Measurements from ENCODE around the gene RAB30. TPM values are rescaled to one million over a fixed set of nuclear protein-coding genes. Genes with fewer than 3 reads are reported as not detected.
"Not testable (repeated sequence)": the region's sequence is repeated elsewhere in the genome, so short reads cannot be mapped to it uniquely, and the experiment has no call there.

Gene RAB30
- total RNA-seq, 2 experiments from 2014 or later, result 11.9 to 14.3 TPM

GRCh38 chr11:82949352-82949751, 122.3 kb downstream of the RAB30 start:
- H3K4me1 Mint-ChIP-seq, result peaks cover 3% of the 10 kb centered on the region
- peaks cover 23% of the 10 kb centered on the region for H3K36me3 Mint-ChIP-seq
- POLR2A ChIA-PET, result no interaction called here

GRCh38 chr11:82945682-82946081, 126.0 kb downstream of the RAB30 start:
- no peaks in the 10 kb centered on the region for H3K27me3 Mint-ChIP-seq
- H3K36me3 Mint-ChIP-seq, result peaks cover 14% of the 10 kb centered on the region
- peaks cover 4% of the 10 kb centered on the region for H3K4me1 Mint-ChIP-seq
- peaks cover 8% of the 10 kb centered on the region for H3K9me3 Mint-ChIP-seq
- no peak overlapping the region for H3K4me3 Mint-ChIP-seq
- ATAC-seq (ENCODE audit: low read depth), result no peak
- H3K27ac Mint-ChIP-seq, result no peak overlapping the region
- POLR2A ChIA-PET, result interaction anchor here (0.7 kb wide), 1 partner anchor 133 kb away, joined by 3 read pairs; no protein-coding TSS in a partner anchor
- DNase-seq, result no peak

More at GRCh38 chr11:82949352-82949751, 122.3 kb downstream of the RAB30 start:
- Mint-ChIP-seq H3K27ac (no peak overlapping the region), H3K4me3 (no peak overlapping the region), H3K9me3 (peaks cover 19% of the 10 kb centered on the region), H3K27me3 (no peaks in the 10 kb centered on the region)
- no peak for ATAC-seq (ENCODE audit: low read depth)
- no peak for DNase-seq

- DNase-seq; H3K4me1 Mint-ChIP-seq; H3K4me3 Mint-ChIP-seq; ATAC-seq (ENCODE audit: low read depth); H3K27ac Mint-ChIP-seq; H3K9me3 Mint-ChIP-seq; H3K27me3 Mint-ChIP-seq: not testable (repeated sequence)
- POLR2A ChIA-PET, result interaction anchor here (0.7 kb wide), 2 partner anchors 134 to 210 kb away, joined by 3 read pairs; no protein-coding TSS in a partner anchor
- H3K36me3 Mint-ChIP-seq, result peaks cover 16% of the 10 kb centered on the region
Observed at GRCh38 chr11:82945041-82945440, 126.7 kb downstream of the RAB30 start.

DNA sequence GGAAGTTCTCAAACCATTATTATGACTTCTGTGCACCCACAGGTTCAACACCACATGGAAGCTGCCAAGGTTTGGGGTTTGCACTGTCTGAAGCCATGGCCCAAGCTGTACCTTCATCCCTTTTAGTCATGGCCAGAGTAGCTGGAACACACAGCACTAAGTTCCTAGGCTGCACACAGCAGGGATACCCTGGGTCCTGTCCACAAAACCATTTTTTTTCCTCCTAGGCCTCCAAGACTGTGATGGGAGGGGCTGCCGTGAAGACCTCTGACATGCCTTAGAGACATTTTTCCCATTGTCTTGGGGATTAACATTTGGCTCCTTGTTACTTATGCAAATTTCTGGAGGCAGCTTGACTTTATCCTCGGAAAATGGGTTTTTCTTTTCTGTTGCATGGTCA, 127.5 kb downstream of the RAB30 start:
- ATAC-seq (ENCODE audit: low read depth) (no peak), DNase-seq (no peak)
- Mint-ChIP-seq H3K36me3 (peaks cover 19% of the 10 kb centered on the region), H3K27me3 (no peaks in the 10 kb centered on the region), H3K4me3 (no peak overlapping the region), H3K4me1 (peaks cover 6% of the 10 kb centered on the region), H3K9me3 (peaks cover 11% of the 10 kb centered on the region), H3K27ac (no peak overlapping the region)
- POLR2A ChIA-PET, result no interaction called here

DNA sequence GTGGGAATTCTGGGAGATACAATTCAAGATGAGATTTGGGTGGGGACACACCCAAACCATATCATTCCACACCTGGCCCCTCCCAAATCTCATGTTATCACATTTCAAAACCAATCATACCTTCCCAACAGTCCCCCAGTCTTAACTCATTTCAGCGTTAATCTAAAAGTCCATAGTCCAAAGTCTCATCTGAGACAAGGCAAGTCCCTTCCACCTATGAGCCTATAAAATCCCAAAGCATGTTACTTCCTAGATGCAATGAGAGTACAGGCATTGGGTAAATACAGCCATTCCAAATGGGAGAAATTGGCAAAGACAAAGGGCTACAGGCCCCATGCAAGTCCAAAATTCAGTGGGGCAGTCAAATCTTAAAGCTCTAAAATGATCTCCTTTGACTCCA, 128.3 kb downstream of the RAB30 start:
- H3K4me3 Mint-ChIP-seq; ATAC-seq (ENCODE audit: low read depth); H3K27ac Mint-ChIP-seq; POLR2A ChIA-PET; H3K27me3 Mint-ChIP-seq; H3K4me1 Mint-ChIP-seq; DNase-seq: not testable (repeated sequence)
- peaks cover 24% of the 10 kb centered on the region for H3K36me3 Mint-ChIP-seq
- H3K9me3 Mint-ChIP-seq, result peaks cover 11% of the 10 kb centered on the region

DNA sequence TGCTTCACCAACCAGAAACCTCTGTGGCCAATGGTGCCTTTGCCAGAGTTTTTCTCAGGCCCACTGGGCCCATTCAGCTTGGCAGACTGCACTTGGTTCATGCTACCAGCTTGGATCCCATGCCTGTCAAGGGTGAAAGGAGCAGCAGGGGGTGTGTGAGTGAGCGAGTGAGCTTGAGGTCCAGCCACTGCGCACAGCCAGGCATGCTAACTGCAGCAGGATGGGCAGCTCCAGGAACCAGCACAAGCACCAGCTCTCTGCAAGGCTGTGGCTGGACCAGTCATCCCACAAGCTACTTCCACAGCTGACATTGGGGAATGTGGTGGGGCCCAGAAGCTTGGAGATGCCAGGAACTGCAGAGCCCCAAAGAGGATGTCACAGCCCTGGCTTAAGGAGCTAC, 129.3 kb downstream of the RAB30 start:
- ATAC-seq (ENCODE audit: low read depth) (no peak), DNase-seq (no peak)
- POLR2A ChIA-PET, result interaction anchor here (0.6 to 1.1 kb wide), 3 partner anchors 8 to 218 kb away, joined by 3 to 7 read pairs (median 3); no protein-coding TSS in a partner anchor
- H3K36me3 Mint-ChIP-seq, result peaks cover 24% of the 10 kb centered on the region
- peaks cover 11% of the 10 kb centered on the region for H3K9me3 Mint-ChIP-seq
- H3K27ac Mint-ChIP-seq, result no peak overlapping the region
- H3K4me3 Mint-ChIP-seq, result no peak overlapping the region
- H3K4me1 Mint-ChIP-seq, result peaks cover 6% of the 10 kb centered on the region
- no peaks in the 10 kb centered on the region for H3K27me3 Mint-ChIP-seq

DNA sequence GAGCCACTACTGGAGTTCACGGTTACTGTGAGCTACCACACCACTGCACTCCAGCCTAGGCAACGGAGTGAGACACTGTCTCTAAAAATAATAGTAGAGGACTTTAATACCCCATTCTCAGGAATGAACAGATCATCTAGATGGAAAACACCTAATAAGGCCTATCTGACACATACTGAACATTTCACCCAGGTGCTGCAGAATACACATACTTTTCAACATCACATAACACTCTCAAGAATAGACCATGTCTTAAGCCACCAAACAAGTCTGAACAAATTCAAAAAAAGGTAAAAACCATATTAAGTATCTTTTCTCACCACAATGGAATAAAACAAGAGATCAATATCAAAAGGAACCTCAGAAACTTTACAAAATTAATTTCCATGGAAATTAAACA, 132.2 kb downstream of the RAB30 start:
- POLR2A ChIA-PET, result no interaction called here
- Mint-ChIP-seq H3K27me3 (no peaks in the 10 kb centered on the region), H3K4me3 (no peak overlapping the region), H3K4me1 (peaks cover 6% of the 10 kb centered on the region), H3K36me3 (peaks cover 35% of the 10 kb centered on the region), H3K27ac (no peak overlapping the region), H3K9me3 (peaks cover 11% of the 10 kb centered on the region)
- ATAC-seq (ENCODE audit: low read depth) (no peak), DNase-seq (no peak)

GRCh38 chr11:82937554-82937953, 134.1 kb downstream of the RAB30 start:
- peaks cover 44% of the 10 kb centered on the region for H3K36me3 Mint-ChIP-seq
- peaks cover 11% of the 10 kb centered on the region for H3K9me3 Mint-ChIP-seq
- no peaks in the 10 kb centered on the region for H3K27me3 Mint-ChIP-seq
- no peak overlapping the region for H3K27ac Mint-ChIP-seq
- no peak for DNase-seq
- H3K4me1 Mint-ChIP-seq, result peaks cover 6% of the 10 kb centered on the region
- ATAC-seq (ENCODE audit: low read depth), result no peak
- no peak overlapping the region for H3K4me3 Mint-ChIP-seq
- POLR2A ChIA-PET, result no interaction called here

DNA sequence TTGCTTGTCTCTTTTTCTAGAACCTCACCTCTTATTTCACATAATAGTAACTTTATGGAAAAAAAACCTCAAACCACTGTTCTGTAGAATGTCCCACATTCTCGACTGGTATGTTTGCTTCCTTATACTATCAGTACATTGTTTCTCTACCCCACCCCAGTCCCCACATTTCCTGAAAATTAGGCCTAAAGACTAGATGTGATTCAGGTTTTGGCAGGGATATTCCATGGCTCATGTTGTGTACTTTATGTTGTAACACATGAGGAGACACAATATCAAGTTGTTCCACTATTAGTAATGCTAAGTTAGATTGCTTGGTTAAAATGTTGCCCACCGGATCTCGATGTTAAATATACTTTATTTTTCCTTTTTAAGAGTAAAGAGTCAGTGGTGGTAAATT, 135.4 kb downstream of the RAB30 start:
- H3K27ac Mint-ChIP-seq, result no peak overlapping the region
- H3K4me1 Mint-ChIP-seq, result peaks cover 3% of the 10 kb centered on the region
- no peak overlapping the region for H3K4me3 Mint-ChIP-seq
- ATAC-seq (ENCODE audit: low read depth), result no peak
- peaks cover 49% of the 10 kb centered on the region for H3K36me3 Mint-ChIP-seq
- DNase-seq, result no peak
- H3K27me3 Mint-ChIP-seq, result no peaks in the 10 kb centered on the region
- POLR2A ChIA-PET, result no interaction called here
- H3K9me3 Mint-ChIP-seq, result peaks cover 8% of the 10 kb centered on the region

DNA sequence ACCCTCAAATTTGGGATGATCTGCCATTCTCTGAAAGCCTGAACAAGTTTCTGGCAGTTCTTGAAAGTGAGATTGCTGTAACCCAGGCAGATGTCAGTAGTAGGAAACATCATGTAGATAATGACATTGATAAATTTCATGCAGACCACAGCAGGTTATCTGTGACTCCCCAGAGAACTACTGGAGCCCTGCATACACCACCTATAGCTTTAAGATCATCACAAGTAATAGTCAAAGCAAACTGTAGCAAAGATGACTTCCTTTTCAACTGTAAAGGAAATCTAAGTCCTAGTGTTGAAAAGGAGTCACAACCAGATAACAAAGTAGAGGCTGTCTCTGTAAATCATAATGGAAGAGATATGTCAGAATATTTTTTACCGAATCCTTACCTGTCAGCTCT, 139.1 kb downstream of the RAB30 start:
- POLR2A ChIA-PET, result no interaction called here
- no peak for ATAC-seq (ENCODE audit: low read depth)
- H3K36me3 Mint-ChIP-seq, result peaks cover 36% of the 10 kb centered on the region
- H3K4me3 Mint-ChIP-seq, result no peak overlapping the region
- H3K27ac Mint-ChIP-seq, result peak overlapping the region; percentile 31
- no peaks in the 10 kb centered on the region for H3K9me3 Mint-ChIP-seq
- H3K27me3 Mint-ChIP-seq, result no peaks in the 10 kb centered on the region
- no peak for DNase-seq
- H3K4me1 Mint-ChIP-seq, result peaks cover 7% of the 10 kb centered on the region

DNA sequence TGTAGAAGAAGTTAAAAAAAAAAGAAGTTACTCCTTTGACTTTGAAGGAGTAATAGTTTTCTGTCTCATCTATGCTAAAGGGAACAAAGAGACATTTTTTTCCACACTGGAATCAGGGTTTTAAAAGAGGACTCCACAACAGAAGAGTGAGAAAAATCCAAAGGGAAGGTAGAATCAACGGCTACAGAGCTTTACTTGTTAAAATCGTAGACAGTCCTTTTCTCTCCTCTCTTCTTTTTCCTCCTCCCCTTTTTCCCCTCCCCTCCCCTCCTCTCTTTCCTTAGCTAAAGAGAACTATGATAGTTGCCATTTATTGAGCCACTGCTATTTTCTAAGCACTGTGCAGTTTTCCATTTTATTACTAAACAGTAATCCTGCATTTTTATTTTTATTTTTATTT, 141.0 kb downstream of the RAB30 start:
- H3K36me3 Mint-ChIP-seq, result peaks cover 29% of the 10 kb centered on the region
- peaks cover 12% of the 10 kb centered on the region for H3K4me1 Mint-ChIP-seq
- no peak for DNase-seq
- no peak overlapping the region for H3K4me3 Mint-ChIP-seq
- H3K9me3 Mint-ChIP-seq, result no peaks in the 10 kb centered on the region
- ATAC-seq (ENCODE audit: low read depth), result no peak
- POLR2A ChIA-PET, result no interaction called here
- H3K27me3 Mint-ChIP-seq, result no peaks in the 10 kb centered on the region
- no peak overlapping the region for H3K27ac Mint-ChIP-seq

- Mint-ChIP-seq H3K36me3 (peaks cover 27% of the 10 kb centered on the region), H3K4me3 (no peak overlapping the region), H3K9me3 (no peaks in the 10 kb centered on the region), H3K4me1 (peaks cover 12% of the 10 kb centered on the region), H3K27me3 (no peaks in the 10 kb centered on the region), H3K27ac (no peak overlapping the region)
- POLR2A ChIA-PET, result interaction anchor here (0.7 kb wide), 2 partner anchors 30 to 129 kb away, joined by 5 read pairs; no protein-coding TSS in a partner anchor
- DNase-seq, result no peak
- no peak for ATAC-seq (ENCODE audit: low read depth)
Observed at GRCh38 chr11:82930229-82930628, 141.5 kb downstream of the RAB30 start.

DNA sequence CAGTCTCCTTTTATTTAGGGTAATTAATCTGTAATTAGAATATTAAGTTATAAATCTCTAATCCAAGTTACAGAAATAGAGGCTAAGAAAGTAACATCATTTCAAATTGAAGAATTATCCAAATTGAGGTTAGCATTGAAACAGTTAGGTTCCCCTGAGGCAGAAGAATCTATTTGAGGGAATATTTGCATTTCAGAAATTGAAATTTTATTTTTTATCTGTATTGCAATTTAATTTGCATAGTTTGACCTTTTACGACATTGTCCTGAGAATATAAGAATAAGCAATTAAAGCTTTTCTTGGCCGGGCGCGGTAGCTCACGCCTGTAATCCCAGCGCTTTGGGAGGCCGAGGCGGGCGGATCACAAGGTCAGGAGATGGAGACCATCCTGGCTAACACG, 142.6 kb downstream of the RAB30 start:
- H3K27ac Mint-ChIP-seq, result no peak overlapping the region
- ATAC-seq (ENCODE audit: low read depth) (no peak), DNase-seq (no peak)

GRCh38 chr11:82927264-82927880, 144.3 kb downstream of the RAB30 start:
- POLR2A ChIA-PET, result no interaction called here
- no peak for DNase-seq

More for the DNA sequence above, 142.6 kb downstream of the RAB30 start:
- Mint-ChIP-seq H3K4me1 (peaks cover 12% of the 10 kb centered on the region), H3K9me3 (no peaks in the 10 kb centered on the region), H3K36me3 (peaks cover 26% of the 10 kb centered on the region), H3K27me3 (no peaks in the 10 kb centered on the region), H3K4me3 (no peak overlapping the region)
- POLR2A ChIA-PET, result no interaction called here

More at GRCh38 chr11:82927264-82927880, 144.3 kb downstream of the RAB30 start:
- Mint-ChIP-seq H3K4me1 (peaks cover 17% of the 10 kb centered on the region), H3K27ac (peak overlapping the region; percentile 63), H3K9me3 (no peaks in the 10 kb centered on the region), H3K36me3 (peaks cover 20% of the 10 kb centered on the region), H3K27me3 (no peaks in the 10 kb centered on the region), H3K4me3 (no peak overlapping the region)
- peak; percentile 81 for ATAC-seq (ENCODE audit: low read depth)
